NCI-H82 (cell line): ENCODE measurements around the gene RBM17.
"Not testable (repeated sequence)": the region's sequence is repeated elsewhere in the genome, so short reads cannot be mapped to it uniquely, and the experiment has no call there.

ENCODE experiments used
- DNase-seq: peaks from one replicate; lab custom pipeline; 2025; lab: John Stamatoyannopoulos, UW

The RBM17 gene

DNA sequence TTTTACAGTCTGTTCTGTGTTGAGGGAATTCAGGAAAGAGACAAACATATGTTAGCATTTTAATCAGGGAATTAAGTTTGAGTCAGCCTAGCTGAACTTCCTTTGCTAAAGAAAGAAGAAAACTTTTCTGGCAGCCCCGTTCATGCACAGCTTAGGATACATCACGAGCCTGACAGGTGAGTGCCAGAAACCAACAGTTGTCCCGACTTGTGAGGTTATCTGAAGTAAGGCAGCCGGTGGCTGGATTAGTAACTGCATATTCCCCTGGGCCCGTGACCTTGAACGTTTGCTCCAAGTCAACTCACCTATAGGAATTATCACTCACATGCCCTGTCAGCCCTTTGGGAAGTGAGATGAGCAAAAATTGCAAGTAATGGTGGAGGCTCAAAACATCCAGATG is 24.1 kb downstream of the RBM17 start:
- no peak for DNase-seq

DNA sequence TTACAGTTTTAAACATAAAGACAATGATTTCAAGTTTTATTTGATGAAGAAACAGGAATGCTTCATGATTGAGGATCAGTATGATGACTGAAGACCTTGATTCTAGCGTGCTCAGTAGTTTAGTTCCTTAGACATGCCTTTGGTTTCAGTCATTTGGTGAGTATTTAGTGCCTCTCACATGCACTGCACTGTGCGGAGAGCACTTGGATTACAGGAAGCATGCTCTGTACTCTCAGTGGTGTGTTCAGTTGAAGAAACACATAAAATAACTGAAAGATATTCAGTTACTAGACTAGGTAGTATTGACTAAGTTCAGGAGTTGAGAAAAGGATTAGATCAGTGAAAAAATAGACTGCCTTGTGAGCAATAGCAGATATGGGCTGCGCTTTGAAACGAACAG is 25.5 kb downstream of the RBM17 start:
- DNase-seq = no peak

DNA sequence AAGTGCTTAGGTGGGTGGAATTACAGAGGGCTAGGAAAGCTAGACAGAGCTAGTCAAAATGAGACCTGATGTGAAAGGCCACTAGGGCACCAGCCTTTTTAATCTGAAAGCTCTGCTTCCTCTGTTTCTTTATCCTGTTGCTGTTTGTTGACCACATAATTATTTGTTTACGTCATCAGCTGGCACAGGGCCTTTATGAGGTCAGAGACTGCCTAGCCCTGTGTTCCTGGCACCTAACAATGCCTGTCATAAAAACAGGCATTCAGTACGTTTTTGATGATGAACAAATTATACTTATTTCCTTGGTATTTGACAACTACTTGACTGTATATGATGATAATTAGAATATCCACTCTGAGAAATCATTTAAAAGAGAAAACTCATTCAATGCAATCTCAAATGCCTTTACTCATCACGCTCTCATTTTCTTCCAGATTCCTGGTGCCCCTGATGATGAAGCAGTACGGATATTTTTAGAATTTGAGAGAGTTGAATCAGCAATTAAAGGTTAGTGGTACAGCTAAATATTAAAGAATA is 26.0 kb downstream of the RBM17 start:
- DNase-seq = no peak

DNA sequence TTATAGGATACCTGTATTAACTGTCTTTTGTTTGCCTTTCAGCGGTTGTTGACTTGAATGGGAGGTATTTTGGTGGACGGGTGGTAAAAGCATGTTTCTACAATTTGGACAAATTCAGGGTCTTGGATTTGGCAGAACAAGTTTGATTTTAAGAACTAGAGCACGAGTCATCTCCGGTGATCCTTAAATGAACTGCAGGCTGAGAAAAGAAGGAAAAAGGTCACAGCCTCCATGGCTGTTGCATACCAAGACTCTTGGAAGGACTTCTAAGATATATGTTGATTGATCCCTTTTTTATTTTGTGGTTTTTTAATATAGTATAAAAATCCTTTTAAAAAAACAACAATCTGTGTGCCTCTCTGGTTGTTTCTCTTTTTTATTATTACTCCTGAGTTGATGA is 26.6 kb downstream of the RBM17 start:
- DNase-seq = no peak

DNA sequence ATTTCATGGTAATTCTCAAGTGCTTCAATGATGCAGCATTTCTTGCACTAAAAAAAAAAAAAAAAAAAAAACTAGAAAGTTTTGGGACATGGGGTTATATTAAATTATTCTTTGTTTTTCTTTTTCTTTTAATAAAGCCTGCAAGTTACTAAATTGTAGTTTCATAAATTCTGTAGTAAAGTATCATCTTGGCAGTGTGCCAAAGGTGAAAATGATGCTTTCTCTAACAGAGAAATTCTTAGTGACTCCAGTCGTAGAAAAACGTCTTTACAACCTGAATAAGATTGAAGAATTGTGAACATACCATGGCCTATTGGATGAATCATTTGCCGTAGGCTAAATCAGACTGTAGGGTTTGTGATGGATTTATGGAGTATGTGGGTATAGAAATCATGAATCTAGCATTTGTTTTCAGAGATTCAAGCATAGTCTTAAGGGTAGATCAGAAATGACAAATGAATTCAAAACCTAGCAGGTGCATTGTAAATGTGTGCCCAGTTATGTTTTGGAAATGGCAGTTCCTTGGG is 27.1 kb downstream of the RBM17 start:
- DNase-seq = no peak

DNA sequence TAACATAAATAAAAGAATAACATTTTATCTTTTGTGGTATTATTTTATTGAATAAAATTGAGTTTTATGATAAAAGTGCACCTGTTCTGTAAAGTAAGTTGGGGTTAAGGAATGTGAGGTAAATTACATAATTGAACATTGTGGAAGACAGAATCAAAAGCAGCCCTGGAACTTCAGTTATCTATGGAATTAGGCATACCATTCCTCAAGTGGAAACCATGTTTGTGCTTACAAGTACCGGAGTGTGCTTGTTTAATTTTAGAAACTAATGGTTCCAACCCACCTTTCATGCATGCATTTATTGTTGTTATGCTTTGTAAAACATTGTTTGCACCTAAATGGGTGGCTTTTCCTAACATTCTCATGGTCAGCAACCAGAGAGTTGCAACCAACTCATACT is 28.0 kb downstream of the RBM17 start:
- DNase-seq = no peak

DNA sequence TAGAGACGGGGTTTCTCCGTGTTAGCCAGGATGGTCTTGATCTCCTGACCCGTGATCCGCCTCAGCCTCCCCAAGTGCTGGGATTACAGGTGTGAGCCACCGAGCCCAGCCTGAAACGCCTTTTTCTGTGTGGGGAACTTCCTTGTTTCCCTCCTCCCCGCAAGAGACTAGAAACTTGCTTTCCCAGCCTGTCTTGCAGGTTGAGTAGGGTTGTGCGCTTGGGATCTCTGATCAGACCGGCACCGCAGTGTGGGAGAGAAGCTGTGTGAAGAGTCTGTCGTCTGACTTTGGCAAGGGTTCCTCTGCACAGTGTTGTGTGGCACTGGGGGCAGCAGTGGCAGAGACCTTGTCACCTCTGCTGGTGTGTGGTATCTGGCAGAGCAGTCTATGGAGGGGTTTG is 28.9 kb downstream of the RBM17 start:
- DNase-seq = no peak

DNA sequence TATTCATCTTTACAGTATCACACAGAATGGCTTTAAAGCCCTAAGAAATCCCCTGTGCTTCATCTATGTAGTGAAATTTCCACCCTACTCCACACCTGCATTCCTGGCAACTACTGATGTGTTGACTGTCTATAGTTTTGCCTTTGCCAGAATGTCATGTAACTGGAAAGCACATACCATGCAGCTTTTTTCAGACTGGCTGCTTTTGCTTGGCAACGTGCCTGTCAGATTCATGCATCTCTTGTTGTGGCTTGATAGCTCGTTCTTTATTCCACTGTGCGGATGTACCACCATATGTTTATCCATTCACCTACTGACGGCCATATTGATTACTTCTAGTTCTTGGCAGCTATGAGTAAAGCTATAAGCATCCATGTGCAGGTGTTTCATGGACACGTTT is 30.6 kb downstream of the RBM17 start:
- no peak for DNase-seq

DNA sequence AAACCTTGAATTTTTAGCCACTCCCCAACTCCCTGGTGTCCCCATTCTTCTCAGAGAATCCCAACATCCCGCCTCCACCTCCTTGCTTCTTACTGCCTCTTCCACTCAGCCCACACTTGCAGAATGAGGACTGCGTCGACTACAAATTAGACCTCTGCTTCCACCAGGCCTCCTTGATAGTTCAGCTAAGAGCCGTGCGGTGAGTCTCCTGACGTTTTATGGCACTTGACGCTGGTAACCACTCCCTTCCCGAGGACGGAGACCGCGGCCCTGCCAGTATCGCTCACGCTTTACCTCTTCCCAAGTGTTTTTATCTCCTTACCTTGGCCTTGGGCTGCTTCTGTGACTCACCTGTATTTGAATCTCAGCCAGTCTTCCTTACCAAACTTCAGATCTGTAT is 31.1 kb downstream of the RBM17 start:
- DNase-seq = no peak

DNA sequence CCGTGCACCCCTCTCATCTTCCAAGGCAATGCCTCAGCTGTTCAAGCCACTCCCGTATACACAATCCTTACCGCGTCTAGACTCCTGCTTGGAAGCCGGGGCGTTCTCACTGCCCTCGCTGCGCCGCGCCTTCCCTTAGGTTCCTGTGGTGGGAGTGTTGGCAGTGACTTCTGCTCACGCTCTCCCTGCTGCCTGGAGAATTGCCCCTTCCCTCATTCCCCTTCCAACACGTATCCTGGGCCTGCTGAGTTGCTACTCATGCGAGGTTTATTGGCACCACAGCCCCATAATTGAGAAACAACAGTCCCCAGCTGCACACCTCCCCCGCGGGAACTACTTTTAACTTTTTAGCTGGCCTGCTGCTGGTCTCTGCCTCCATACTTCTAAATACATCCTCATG is 31.9 kb downstream of the RBM17 start:
- no peak for DNase-seq

DNA sequence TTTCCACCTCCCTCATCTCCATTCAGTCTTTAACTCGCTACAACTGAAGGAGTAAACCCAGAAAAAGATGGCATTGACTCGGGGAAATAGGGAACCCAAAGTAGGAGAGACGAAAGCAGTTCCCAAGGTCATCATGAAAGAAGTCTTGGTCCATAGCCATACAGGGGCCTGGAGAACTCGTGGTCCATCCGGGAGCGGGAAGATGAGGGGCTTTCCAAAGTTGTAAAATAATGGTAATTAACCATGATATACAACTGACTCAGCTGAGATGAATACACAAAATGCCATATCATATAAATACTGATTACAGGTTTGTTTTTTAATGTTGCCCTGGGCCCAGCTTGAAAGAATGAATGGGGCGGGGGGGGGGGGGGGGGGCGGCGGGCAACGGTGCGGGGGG is 32.3 kb downstream of the RBM17 start:
- DNase-seq = no peak

DNA sequence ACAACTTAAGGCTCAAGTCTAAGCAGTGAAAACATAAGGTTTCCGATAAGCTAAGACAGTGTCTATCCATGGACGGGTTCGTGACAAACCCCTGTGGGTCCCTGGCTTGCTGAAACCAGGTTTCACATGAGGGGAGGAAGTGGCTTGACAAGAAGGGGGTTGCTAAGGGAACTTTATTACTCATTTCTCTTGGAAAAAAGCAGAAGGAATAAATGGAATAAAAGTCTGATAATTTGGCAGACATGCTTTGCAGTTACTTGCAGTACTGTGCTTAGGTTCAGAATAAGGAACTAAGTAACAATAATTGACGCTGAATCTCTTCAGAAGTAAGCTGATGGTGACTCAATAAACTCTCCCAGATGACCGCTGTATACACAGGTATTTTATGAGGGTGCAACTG is 34.7 kb downstream of the RBM17 start:
- no peak for DNase-seq

DNA sequence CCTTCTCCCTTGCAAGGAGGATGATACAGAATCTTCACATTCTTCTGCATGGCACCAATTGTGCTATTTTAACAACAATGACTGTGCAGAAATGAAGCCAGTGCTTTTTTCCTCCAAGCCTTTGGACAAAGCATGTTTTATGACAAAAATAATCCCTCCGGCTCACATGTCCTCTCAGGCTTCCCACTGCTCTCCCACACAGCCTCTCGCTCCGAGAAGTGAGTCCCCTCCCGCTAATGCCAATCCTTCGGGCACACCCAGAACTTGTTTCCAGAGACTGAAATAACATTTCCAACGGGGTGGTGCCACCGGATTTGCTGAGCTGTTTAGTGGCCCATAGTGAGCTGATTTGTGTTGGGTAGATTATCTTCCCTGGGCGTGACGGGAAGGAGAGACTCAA is 35.8 kb downstream of the RBM17 start:
- no peak for DNase-seq

DNA sequence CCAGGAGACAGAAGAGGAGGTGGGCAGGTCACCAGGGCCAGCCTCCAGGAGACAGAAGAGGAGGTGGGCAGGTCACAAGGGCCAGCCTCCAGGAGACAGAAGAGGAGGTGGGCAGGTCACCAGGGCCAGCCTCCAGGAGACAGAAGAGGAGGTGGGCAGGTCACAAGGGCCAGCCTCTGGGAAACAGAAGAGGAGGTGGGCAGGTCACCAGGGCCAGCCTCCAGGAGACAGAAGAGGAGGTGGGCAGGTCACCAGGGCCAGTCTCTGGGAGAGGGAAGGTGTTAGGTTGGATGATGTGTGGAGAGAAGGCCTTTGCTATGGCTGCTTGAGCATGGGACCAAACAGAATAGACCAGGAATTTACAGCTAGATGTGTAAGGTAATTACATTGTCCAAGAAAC is 38.6 kb downstream of the RBM17 start:
- DNase-seq = not testable (repeated sequence)

DNA sequence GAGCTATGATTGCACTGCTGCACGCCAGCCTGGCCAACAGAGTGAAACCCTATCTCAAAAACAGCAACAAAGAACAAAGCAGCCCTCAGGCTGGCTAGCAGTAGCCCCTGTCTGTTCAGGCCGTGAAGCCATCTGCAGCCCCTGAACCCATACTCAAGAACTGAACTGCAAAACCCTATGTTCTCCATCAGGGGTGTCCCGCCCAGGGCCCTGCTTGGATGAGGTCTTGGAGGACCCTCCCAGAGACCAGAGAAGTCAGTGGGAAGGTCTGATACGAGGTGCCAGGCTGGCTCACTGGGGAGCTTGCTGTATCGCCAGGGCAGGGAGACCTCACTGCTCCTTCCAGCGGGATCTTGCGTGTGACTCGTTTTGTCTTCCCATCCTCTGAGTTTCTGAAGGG is 39.3 kb downstream of the RBM17 start:
- DNase-seq = no peak

DNA sequence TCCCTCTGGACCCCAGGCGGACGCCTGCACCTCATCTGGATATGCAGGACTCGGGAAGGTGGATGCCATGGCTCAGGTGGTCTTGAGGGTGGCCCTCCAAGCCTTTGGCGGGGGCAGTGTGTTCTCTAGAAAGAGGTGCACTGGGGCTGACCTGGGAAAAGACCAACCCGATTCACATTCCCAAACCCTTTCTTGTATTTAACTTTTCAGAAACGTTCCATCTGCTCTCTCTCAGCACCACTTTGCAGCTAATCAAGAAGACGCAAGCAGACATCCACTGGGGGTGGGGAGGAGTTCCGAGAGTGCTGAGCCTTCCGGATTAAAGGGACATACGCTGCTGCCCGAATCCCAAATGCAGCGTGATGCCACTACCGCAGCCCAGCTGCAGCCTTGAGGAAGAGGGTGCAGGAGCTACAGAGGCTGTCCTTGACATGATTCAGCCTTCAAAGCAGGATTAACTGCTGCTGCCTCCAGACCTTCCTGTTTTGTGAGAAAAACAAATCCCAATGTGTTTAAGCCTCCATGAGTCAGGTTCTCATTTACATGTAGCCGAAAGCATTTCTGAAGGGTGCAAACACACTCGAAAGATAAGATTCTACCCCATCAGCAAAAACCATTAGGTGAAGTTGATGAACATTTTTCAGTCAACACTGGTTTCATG is 39.9 kb downstream of the RBM17 start:
- peak; percentile 73 for DNase-seq

DNA sequence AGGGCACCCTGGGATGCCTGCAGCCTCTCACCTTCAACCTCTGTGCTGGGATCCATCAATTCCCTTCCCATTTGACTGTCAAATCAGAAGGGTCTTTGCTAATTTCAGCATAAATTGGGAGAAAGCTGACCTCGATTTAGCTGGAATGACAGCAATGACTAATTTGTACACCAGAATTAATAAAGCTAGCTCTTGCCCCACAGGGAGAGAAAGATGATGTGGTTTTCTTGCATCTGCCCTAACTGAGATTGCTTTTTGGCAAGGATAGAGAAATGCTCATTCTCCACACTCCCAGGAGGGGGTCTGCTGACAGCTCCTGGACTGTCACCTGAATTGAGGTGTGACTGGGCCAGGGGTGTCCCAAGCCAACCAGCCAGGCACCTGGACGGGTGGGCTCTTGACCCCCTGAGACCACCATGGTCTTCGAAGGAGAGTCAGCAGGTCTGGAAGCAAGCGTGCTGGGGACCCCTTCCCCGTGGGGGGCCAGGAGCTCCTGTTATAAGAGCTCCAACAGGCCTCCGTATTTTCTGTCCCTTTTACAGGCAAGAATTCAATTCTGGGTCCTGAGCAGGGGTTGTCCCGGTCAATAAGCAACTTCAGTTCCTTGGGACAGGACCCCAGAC is 42.1 kb downstream of the RBM17 start:
- no peak for DNase-seq

DNA sequence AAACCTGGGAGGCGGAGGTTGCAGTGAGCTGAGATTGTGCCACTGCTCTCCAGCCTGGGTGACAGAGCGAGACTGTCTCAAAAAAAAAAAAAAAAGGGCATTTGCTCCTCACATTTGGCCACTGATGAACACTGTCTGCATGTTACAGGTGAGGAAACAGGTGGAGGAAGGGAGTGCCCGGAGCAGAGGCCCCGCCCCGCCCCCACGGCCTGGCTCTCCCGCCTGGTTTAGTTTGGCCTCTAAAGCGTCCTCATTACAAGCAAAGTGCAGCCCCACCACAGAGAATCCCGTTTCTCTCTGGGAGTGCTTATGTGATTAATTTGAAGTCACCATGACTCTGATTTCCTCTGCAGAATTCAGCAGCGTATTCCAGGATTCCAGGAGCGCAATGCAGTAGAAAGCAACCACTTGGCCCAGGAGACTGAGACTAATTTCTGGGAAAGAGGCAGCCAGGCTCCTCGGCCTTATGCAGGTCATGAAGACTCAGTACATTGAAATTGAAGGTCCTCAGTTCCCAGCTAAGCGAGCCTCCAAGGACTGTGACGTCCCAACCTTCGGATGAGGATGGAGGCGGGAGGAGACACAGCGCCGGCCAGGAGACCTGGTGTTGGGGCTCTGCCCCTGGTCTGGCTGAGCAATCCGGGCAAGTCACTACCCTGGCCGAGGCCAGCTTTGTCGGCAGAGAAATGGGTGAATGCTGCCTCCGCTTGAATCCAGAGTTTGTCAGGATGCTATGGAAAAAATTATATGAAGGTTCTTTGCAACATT is 44.7 kb downstream of the RBM17 start:
- DNase-seq = no peak

DNA sequence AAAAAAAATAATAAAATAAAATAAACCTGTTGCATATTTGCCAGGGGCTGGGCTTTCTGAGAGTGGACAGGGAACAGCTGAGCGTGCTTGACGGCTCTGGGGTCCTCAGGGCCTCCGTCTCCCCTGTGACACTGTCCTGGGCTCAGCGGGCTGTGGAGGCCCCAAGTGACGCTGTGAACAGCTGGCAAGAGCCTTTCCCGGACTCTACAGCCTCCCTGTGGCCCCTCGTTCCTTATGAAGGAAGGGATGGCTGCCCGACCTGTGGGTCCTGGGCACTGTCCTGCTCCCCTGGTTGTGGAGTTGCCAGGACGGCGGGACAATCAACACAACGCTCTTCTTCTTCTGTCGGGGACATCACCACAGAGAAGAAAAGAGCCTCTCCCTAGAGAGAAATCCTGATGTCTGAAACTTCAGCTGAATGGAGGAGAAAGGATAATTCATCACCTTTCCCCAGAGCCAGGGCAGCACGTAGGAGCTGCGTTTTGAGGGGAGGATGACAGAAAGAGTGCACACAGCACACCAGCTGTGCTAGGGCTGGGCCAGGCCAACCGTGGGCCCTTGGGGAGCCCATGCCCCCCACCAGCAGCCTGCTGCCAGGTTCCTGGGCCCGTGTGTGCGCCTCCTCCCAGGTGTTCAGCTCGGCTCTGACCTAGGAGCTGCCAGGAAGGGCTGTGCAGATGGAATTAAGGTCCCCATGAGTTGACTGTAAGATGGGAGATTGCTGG is 45.4 kb downstream of the RBM17 start:
- no peak for DNase-seq

DNA sequence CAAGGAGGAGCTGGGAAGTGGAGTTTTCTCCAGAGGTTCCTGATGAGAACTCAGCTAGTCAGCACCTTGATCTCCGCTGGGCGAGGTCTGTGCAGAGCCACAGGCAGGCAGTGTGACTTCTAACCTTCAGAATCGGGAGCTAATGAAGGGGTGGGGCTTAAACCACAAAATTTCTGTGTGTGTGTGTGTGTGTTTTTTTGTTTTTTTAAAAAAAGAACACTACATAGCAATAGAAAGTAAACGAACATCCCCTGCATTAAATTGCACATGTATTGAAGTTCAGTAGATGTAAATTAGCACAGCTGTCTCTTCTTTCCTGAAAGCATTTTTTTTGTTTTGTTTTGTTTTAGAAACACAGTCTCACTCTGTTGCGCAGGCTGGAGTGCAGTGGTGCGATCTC is 46.2 kb downstream of the RBM17 start:
- no peak for DNase-seq

DNA sequence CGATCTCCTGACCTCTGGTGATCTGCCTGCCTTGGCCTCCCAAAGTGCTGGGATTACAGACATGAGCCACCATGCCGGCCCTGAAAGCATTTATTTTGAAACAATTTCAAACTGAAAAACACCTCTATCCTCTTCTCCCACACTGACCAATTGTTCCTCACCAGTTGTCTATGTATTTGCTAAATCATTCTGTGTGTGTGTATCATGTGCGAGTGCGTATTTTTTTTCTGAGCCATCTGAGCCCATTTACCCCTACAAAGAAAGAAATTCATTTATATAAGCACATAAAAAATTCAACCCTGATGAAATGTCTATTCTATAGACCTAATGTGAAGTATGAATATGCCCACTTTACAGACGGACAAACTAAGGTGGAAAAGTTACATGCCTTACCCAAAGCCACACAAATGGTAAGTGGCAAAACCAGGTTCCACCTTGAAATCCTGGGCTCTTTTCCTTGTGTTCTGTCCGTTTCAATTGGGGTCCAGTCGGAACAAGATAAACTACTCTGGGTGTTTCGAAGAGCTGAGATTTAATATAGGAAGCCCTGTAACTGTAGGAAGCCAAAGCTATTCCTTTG is 46.8 kb downstream of the RBM17 start:
- no peak for DNase-seq
